ENCODE measurements around the gene DUSP18. TPM values are rescaled to one million over a fixed set of nuclear protein-coding genes. Genes with fewer than 3 reads are reported as not detected.
"Not testable (repeated sequence)": the region's sequence is repeated elsewhere in the genome, so short reads cannot be mapped to it uniquely, and the experiment has no call there.

The DUSP18 gene
- total RNA-seq, 1 donor from 2014 or later: 2.7 TPM

GRCh38 chr22:30636226-30637077 is 31.2 kb downstream of the DUSP18 start:
- Histone ChIP-seq H3K9me3 (replicated peaks) (no peaks in the 10 kb centered on the region), H3K4me1 (peaks cover 52% of the 10 kb centered on the region), H3K27me3 (ENCODE audit: low read depth) (no peaks in the 10 kb centered on the region), H3K27ac (replicated peaks) (peak overlapping the region; percentile 94), H3K4me3 (peak overlapping the region; percentile 79), H3K36me3 (peaks cover 4% of the 10 kb centered on the region)
- TF ChIP-seq CTCF (IDR thresholded peaks at IDR 0.05; ENCODE audit: borderline replicate concordance): no peak
- intact Hi-C loops (cut with micrococcal nuclease): no loop called here
- DNase-seq: peak; percentile 29

GRCh38 chr22:30635273-30636225 is 32.1 kb downstream of the DUSP18 start, which contains the start of gene SLC35E4:
Gene SLC35E4, plus strand, starts transcription at chr22:30635781. Its CDS starts 670 bp downstream, at chr22:30636451.
- Histone ChIP-seq H3K27me3 (ENCODE audit: low read depth) (no peaks in the 10 kb centered on the region), H3K9me3 (replicated peaks) (no peaks in the 10 kb centered on the region), H3K4me1 (peaks cover 43% of the 10 kb centered on the region), H3K27ac (replicated peaks) (peak within 1 kb of the TSS; percentile 94), H3K36me3 (peaks cover 4% of the 10 kb centered on the region), H3K4me3 (peak within 1 kb of the TSS; percentile 79)
- peak; percentile 95 for DNase-seq
- intact Hi-C loops (cut with micrococcal nuclease): no loop called here
- peak; percentile 24 for TF ChIP-seq CTCF (IDR thresholded peaks at IDR 0.05; ENCODE audit: borderline replicate concordance)

- Histone ChIP-seq H3K4me1 (peaks cover 40% of the 10 kb centered on the region), H3K36me3 (peaks cover 4% of the 10 kb centered on the region), H3K27ac (replicated peaks) (peak overlapping the region; percentile 94), H3K9me3 (replicated peaks) (no peaks in the 10 kb centered on the region), H3K4me3 (peak overlapping the region; percentile 79), H3K27me3 (ENCODE audit: low read depth) (no peaks in the 10 kb centered on the region)
- intact Hi-C loops (cut with micrococcal nuclease): loop anchor here (5.0 kb wide), 1 partner anchor 123 kb away; no protein-coding TSS in a partner anchor
- DNase-seq: peak; percentile 87
- TF ChIP-seq CTCF (IDR thresholded peaks at IDR 0.05; ENCODE audit: borderline replicate concordance): peak; percentile 95
Measured at GRCh38 chr22:30634471-30635233, 33.0 kb downstream of the DUSP18 start.

GRCh38 chr22:30631469-30631868 is 36.2 kb downstream of the DUSP18 start:
- DNase-seq; H3K4me3 ChIP-seq; H3K27ac ChIP-seq (replicated peaks); H3K9me3 ChIP-seq (replicated peaks); H3K27me3 ChIP-seq (ENCODE audit: low read depth); H3K36me3 ChIP-seq: not testable (repeated sequence)
- intact Hi-C loops (cut with micrococcal nuclease): loop anchor here (5.0 kb wide), 1 partner anchor 126 kb away; no protein-coding TSS in a partner anchor
- peaks cover 38% of the 10 kb centered on the region for H3K4me1 ChIP-seq

GRCh38 chr22:30628491-30628890 is 39.2 kb downstream of the DUSP18 start:
- Histone ChIP-seq H3K4me3 (no peak overlapping the region), H3K27ac (replicated peaks) (peak overlapping the region; percentile 8), H3K9me3 (replicated peaks) (no peaks in the 10 kb centered on the region), H3K4me1 (peaks cover 16% of the 10 kb centered on the region), H3K27me3 (ENCODE audit: low read depth) (no peaks in the 10 kb centered on the region), H3K36me3 (peaks cover 4% of the 10 kb centered on the region)
- intact Hi-C loops (cut with micrococcal nuclease): no loop called here
- DNase-seq: peak; percentile 34
- no peak for TF ChIP-seq CTCF (IDR thresholded peaks at IDR 0.05; ENCODE audit: borderline replicate concordance)

Measured in left ventricle myocardium inferior (tissue), 1 donor.